K562 (cell line): ENCODE data around the gene CLPSL2. TPM values are rescaled to one million over a fixed set of nuclear protein-coding genes. Genes with fewer than 3 reads are reported as not detected.

ENCODE experiments used
- ATAC-seq: fragments of 200-7000 bp; cut with Tn5 transposase; 3 replicates; pipeline ENCODE4 v1.9.1; 2020; ENCODE audit warnings: moderate library complexity
- BruUV-seq: library from RNA; stranded (reverse); fragments of 400-500 nt; replicated peaks from 2 replicates; lab custom pipeline; 2021; lab: Mats Ljungman, UMichigan
- CTCF ChIA-PET: fragments of 300-600 bp; formaldehyde crosslinking; extraction: SDS; loops from one replicate; lab custom pipeline; 2021; ENCODE audit warnings: low intra/inter-chr PET ratio; lab: Yijun Ruan, JAX
- POLR2A ChIA-PET: fragments of 300-600, 350-650 bp; sonication (Branson Sonifier 250); formaldehyde crosslinking; extraction: SDS; loops from one replicate; lab custom pipeline; 2021; ENCODE audit warnings: antibody characterized with exemption, inconsistent platforms; lab: Yijun Ruan, JAX
- DNase-seq, 4 experiments: peaks; one replicate each; pipeline versions ENCODE4 v3.0.0 to v3.0.0-alpha.2; 2011 to 2018; ENCODE audit warnings: low spot score in 3 of 4, mixed read lengths in 3 of 4; ENCODE audit errors: extremely low read depth in 1 of 4
- FAIRE-seq: peaks from 2 replicates; lab custom pipeline; 2011; peaks lifted over from hg19 to GRCh38; lab: Jason Lieb, UNC
- H2AFZ ChIP-seq: 2 replicates; pipeline ENCODE4 v1.6.0; 2011; ENCODE audit warnings: low read depth, low read length, control low read depth, inconsistent platforms
- H3K27ac ChIP-seq: fragments of 200-600 bp; 3 replicates; pipeline ENCODE4 v1.8.0; 2011; ENCODE audit warnings: low read depth, mild to moderate bottlenecking, control low read depth, inconsistent platforms, low read length, moderate library complexity, mixed read lengths; ENCODE audit errors: extremely low read depth
- H3K27me3 ChIP-seq, 2 experiments: fragments of 300-600 bp in 1 of 2; 2 replicates in 1 of 2; 3 replicates in 1 of 2; pipeline versions ENCODE4 v1.6.0 to v1.8.0; 2011; ENCODE audit warnings: inconsistent platforms in 2 of 2, low read length in 2 of 2, mild to moderate bottlenecking in 1 of 2, mixed read lengths in 1 of 2, moderate library complexity in 1 of 2; ENCODE audit not compliant: control insufficient read depth in 2 of 2, insufficient read depth in 2 of 2
- H3K36me3 ChIP-seq: fragments of 300-600 bp; 3 replicates; pipeline ENCODE4 v1.8.0; 2011; ENCODE audit warnings: mild to moderate bottlenecking, low read length, inconsistent platforms; ENCODE audit not compliant: control insufficient read depth, insufficient read depth
- H3K4me1 ChIP-seq, 2 experiments: fragments of 200-600 bp in 1 of 2; replicated peaks in 1 of 2; 2 replicates in 1 of 2; 3 replicates in 1 of 2; pipeline versions ENCODE4 v1.5.1 to v1.8.0; 2011; ENCODE audit warnings: inconsistent platforms in 2 of 2, low read length in 2 of 2, mild to moderate bottlenecking in 1 of 2, mixed read lengths in 1 of 2, moderate library complexity in 1 of 2; ENCODE audit not compliant: control insufficient read depth in 2 of 2, insufficient read depth in 2 of 2
- H3K4me2 ChIP-seq: 2 replicates; pipeline ENCODE4 v1.6.1; 2011; ENCODE audit warnings: low read length, control low read depth, inconsistent platforms, mixed read lengths; ENCODE audit not compliant: insufficient read depth
- H3K4me3 ChIP-seq: fragments of 200-600 bp; sonication (generic), shearing (Covaris generic); 2 replicates; pipeline ENCODE4 v1.5.1; 2016; ENCODE audit warnings: control low read depth, inconsistent platforms
- H3K79me2 ChIP-seq: fragments of 200-600 bp; 3 replicates; pipeline ENCODE4 v1.8.0; 2011; ENCODE audit warnings: low read length, inconsistent platforms; ENCODE audit not compliant: control insufficient read depth, insufficient read depth
- H3K9ac ChIP-seq, 2 experiments: 2 replicates each; pipeline versions ENCODE4 v1.6.0 to v1.6.1; 2011; ENCODE audit warnings: low read depth in 2 of 2, low read length in 2 of 2, control low read depth in 1 of 2, inconsistent platforms in 1 of 2, mild to moderate bottlenecking in 1 of 2, mixed read lengths in 1 of 2; ENCODE audit not compliant: insufficient read depth in 1 of 2
- H3K9me1 ChIP-seq: one replicate; pipeline ENCODE4 v1.6.0; 2011; ENCODE audit warnings: inconsistent platforms, mild to moderate bottlenecking, low read length, moderate library complexity; ENCODE audit not compliant: control insufficient read depth, insufficient read depth
- H3K9me3 ChIP-seq: replicated peaks from 2 replicates; pipeline ENCODE4 v1.5.1; 2011; ENCODE audit warnings: low read depth, low read length, inconsistent platforms; ENCODE audit not compliant: control insufficient read depth, insufficient read depth
- H4K20me1 ChIP-seq: replicated peaks from 2 replicates; pipeline ENCODE4 v1.6.1; 2011; ENCODE audit warnings: low read length, inconsistent platforms, mixed read lengths; ENCODE audit not compliant: control insufficient read depth, insufficient read depth
- ATF1 ChIP-seq, 2 experiments: fragments of 450-650 bp in 1 of 2; IDR thresholded peaks; 2 replicates each; pipeline ENCODE4 v1.6.1; 2016; ENCODE audit warnings: missing compliant biosample characterization in 1 of 2, missing genetic modification characterization in 1 of 2
- BMI1 ChIP-seq: fragments of 150-350 bp; IDR thresholded peaks from 2 replicates; pipeline ENCODE4 v1.6.1; 2014; ENCODE audit warnings: low read length
- CEBPB ChIP-seq: fragments of 450-650 bp; IDR thresholded peaks from 2 replicates; pipeline ENCODE4 v1.6.1; 2016; ENCODE audit warnings: missing genetic modification characterization, missing compliant biosample characterization
- CTCFL ChIP-seq: IDR thresholded peaks from 2 replicates; pipeline ENCODE4 v1.6.1; 2011; ENCODE audit warnings: borderline replicate concordance, low read depth, mild to moderate bottlenecking, moderate library complexity, low read length; ENCODE audit not compliant: insufficient read depth, poor library complexity, severe bottlenecking
- DACH1 ChIP-seq: fragments of 450-650 bp; IDR thresholded peaks from 2 replicates; pipeline ENCODE4 v1.6.1; 2018; ENCODE audit not compliant: partially characterized antibody
- PKNOX1 ChIP-seq: fragments of 450-650 bp; IDR thresholded peaks from 2 replicates; pipeline ENCODE4 v1.6.1; 2016
- THAP7 ChIP-seq: fragments of 250-450 bp; sonication (Bioruptor Pico); IDR thresholded peaks from 2 replicates; pipeline ENCODE4 v1.5.0; 2021
- ZC3H4 ChIP-seq: sonication (generic); formaldehyde crosslinking; IDR thresholded peaks from 2 replicates; pipeline ENCODE4 v1.9.0; 2021; ENCODE audit warnings: missing genetic modification reagents, borderline replicate concordance
- WGBS: fragments of 100-300 bp; shearing (Covaris generic); methylation state at CpG from one replicate; pipeline ENCODE4 v1.1.6; 2016; ENCODE audit warnings: low coverage, mixed read lengths; ENCODE audit not compliant: insufficient coverage; ENCODE audit errors: missing lambda C conversion rate; 5-methylcytosine and 5-hydroxymethylcytosine counted together
- in situ Hi-C: fragments of 300-500 bp; cut with MboI; formaldehyde crosslinking; loops from 4 replicates; pipeline ENCODE4 v1.15.0; 2018; ENCODE audit warnings: inconsistent platforms, mixed read lengths
- intact Hi-C: fragments of 100-400 bp; cut with micrococcal nuclease; formaldehyde crosslinking; loops from 2 replicates; pipeline ENCODE4 v1.14.2; 2022
- polyA plus RNA-seq, 8 experiments: library from polyadenylated mRNA; depleted of rRNA in 4 of 8; stranded (reverse) in 5 of 8; unstranded in 3 of 8; fragments of >200 nt; fragmentation: Nextera tagmentation in 2 of 8; fragmentation: Illumina TruSeq in 1 of 8; extraction: Ambion mirVana in 2 of 8; extraction: Trizol in 1 of 8; gene quantifications; 2 replicates each; pipeline versions ENCODE4 v1.2.1 to v1.2.3, GENCODE V29; 2011 to 2014; ENCODE audit warnings: inconsistent platforms in 1 of 8, missing spikeins in 1 of 8
- total RNA-seq, 7 experiments: library from RNA; depleted of rRNA in 6 of 7; stranded (reverse); fragments of >200 nt in 6 of 7; fragmentation: Illumina TruSeq in 2 of 7; extraction: Trizol in 2 of 7; gene quantifications; 2 replicates each; pipeline versions ENCODE4 v1.2.1 to v1.2.3, GENCODE V29; 2011 to 2021; ENCODE audit warnings: low replicate concordance in 1 of 7

Gene CLPSL2
- total and polyA plus RNA-seq, 9 of the 15 experiments (the other 6 are each of a cell fraction or from before 2014, with no cell fraction given): not detected

GRCh38 chr6:35801148-35801547, 24.8 kb downstream of the CLPSL2 start:
- no peaks in the 10 kb centered on the region for H3K36me3 ChIP-seq
- peaks cover 4 to 46% of the 10 kb centered on the region in 2 experiments; a peak in 4 of 5 replicates for H3K27me3 ChIP-seq
- no peaks in the 10 kb centered on the region for H3K79me2 ChIP-seq
- H4K20me1 ChIP-seq: 0 out of 2 replicates have a peak, but pooled peaks cover 8% of the 10 kb centered on the region
- no peak for DNase-seq
- H3K4me2 ChIP-seq: no peak overlapping the region
- no peak for TF ChIP-seq THAP7
- no peak for TF ChIP-seq CTCFL
- no peak for TF ChIP-seq PKNOX1
- TF ChIP-seq ATF1 (CRISPR knock-in tag; IDR thresholded peaks at IDR 0.05): no peak
- TF ChIP-seq ATF1 (tag; IDR thresholded peaks at IDR 0.05): no peak
- TF ChIP-seq ZC3H4 (CRISPR knock-in tag): no peak
- no peak for TF ChIP-seq DACH1
- no peak for TF ChIP-seq BMI1
- TF ChIP-seq CEBPB (tag): no peak
- TF ChIP-seq, all 486 proteins: peak for 0
- Histone ChIP-seq H3K9me1 (peaks cover 4% of the 10 kb centered on the region), H3K4me3 (no peak overlapping the region), H3K9ac (no peak overlapping the region), H3K27ac (no peak overlapping the region), H3K4me1 (peaks cover 5 to 10% of the 10 kb centered on the region in 2 experiments), H2AFZ (no peak overlapping the region), H3K9me3 (no peaks in the 10 kb centered on the region)
- 1% methylated on average over 3 of the region's 3 CpGs for WGBS
- BruUV-seq: no TSS peak
- in situ Hi-C loops: no loop called here
- intact Hi-C loops: no loop called here
- CTCF ChIA-PET: no interaction called here
- no peak for FAIRE-seq
- no peak for ATAC-seq
- POLR2A ChIA-PET: interaction anchor here (1.3 to 2.6 kb wide), 2 partner anchors 9 to 11 kb away, joined by 3 to 9 read pairs; no protein-coding TSS in a partner anchor
